ENCODE results near the gene PLCL2.

DNA sequence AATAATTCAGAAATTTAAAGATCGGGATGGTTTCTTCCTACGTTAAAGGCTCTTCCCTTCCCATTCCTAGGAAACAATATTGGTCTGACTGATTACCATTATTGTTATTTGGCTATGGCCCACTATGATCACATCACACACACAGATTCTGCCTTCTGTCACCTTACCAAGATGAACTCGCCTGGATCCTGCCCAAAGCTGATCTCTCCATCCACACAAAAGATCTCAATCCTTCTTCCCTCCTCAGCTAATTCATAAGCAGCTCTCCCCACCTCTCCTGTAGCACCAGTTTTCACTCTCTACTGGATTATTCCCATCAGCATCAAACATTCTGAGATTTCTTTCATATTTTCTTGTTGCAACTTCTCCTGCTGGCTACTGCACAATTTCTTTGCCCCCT is 25.0 kb downstream of the PLCL2 start:
- no peak for TF ChIP-seq POLR2A (IDR thresholded peaks at IDR 0.05)
- TF ChIP-seq, protein P1, sequence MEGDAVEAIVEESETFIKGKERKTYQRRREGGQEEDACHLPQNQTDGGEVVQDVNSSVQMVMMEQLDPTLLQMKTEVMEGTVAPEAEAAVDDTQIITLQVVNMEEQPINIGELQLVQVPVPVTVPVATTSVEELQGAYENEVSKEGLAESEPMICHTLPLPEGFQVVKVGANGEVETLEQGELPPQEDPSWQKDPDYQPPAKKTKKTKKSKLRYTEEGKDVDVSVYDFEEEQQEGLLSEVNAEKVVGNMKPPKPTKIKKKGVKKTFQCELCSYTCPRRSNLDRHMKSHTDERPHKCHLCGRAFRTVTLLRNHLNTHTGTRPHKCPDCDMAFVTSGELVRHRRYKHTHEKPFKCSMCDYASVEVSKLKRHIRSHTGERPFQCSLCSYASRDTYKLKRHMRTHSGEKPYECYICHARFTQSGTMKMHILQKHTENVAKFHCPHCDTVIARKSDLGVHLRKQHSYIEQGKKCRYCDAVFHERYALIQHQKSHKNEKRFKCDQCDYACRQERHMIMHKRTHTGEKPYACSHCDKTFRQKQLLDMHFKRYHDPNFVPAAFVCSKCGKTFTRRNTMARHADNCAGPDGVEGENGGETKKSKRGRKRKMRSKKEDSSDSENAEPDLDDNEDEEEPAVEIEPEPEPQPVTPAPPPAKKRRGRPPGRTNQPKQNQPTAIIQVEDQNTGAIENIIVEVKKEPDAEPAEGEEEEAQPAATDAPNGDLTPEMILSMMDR (IDR thresholded peaks at IDR 0.05), result no peak

Data from body of pancreas (tissue), 4 donors.